ENCODE measurements around the gene PTGIS.

The PTGIS gene

GRCh38 chr20:49464556-49464955, 103.4 kb downstream of the PTGIS start:
- no peak for FAIRE-seq
- DNase-seq (ENCODE audit: insufficient read length): no peak
- TF ChIP-seq POLR2AphosphoS5 (IDR thresholded peaks at IDR 0.05; ENCODE audit: low read depth, low read length): no peak
- no peak for TF ChIP-seq POLR2A (IDR thresholded peaks at IDR 0.05; ENCODE audit: low read depth, low read length)
- no peak for TF ChIP-seq TAF1 (IDR thresholded peaks at IDR 0.05; ENCODE audit: borderline replicate concordance, low read depth, low read length)

GRCh38 chr20:49462626-49463025, 105.3 kb downstream of the PTGIS start:
- no peak for DNase-seq (ENCODE audit: insufficient read length)
- FAIRE-seq: no peak
- no peak for TF ChIP-seq POLR2A (IDR thresholded peaks at IDR 0.05; ENCODE audit: low read depth, low read length)
- TF ChIP-seq POLR2AphosphoS5 (IDR thresholded peaks at IDR 0.05; ENCODE audit: low read depth, low read length): no peak
- no peak for TF ChIP-seq TAF1 (IDR thresholded peaks at IDR 0.05; ENCODE audit: borderline replicate concordance, low read depth, low read length)

- TF ChIP-seq TAF1 (IDR thresholded peaks at IDR 0.05; ENCODE audit: borderline replicate concordance, low read depth, low read length): no peak
- no peak for TF ChIP-seq POLR2A (IDR thresholded peaks at IDR 0.05; ENCODE audit: low read depth, low read length)
- no peak for TF ChIP-seq POLR2AphosphoS5 (IDR thresholded peaks at IDR 0.05; ENCODE audit: low read depth, low read length)
- DNase-seq (ENCODE audit: insufficient read length) (no peak), FAIRE-seq (no peak)
Measured at GRCh38 chr20:49461894-49462620, 105.9 kb downstream of the PTGIS start.

- DNase-seq (ENCODE audit: insufficient read length): no peak
- FAIRE-seq: no peak
- no peak for TF ChIP-seq TAF1 (IDR thresholded peaks at IDR 0.05; ENCODE audit: borderline replicate concordance, low read depth, low read length)
- TF ChIP-seq POLR2A (IDR thresholded peaks at IDR 0.05; ENCODE audit: low read depth, low read length): no peak
- no peak for TF ChIP-seq POLR2AphosphoS5 (IDR thresholded peaks at IDR 0.05; ENCODE audit: low read depth, low read length)
Measured at GRCh38 chr20:49460916-49461315, 107.0 kb downstream of the PTGIS start.

GRCh38 chr20:49460131-49460530, 107.8 kb downstream of the PTGIS start:
- FAIRE-seq: no peak
- TF ChIP-seq POLR2A (IDR thresholded peaks at IDR 0.05; ENCODE audit: low read depth, low read length): no peak
- TF ChIP-seq TAF1 (IDR thresholded peaks at IDR 0.05; ENCODE audit: borderline replicate concordance, low read depth, low read length): no peak
- no peak for TF ChIP-seq POLR2AphosphoS5 (IDR thresholded peaks at IDR 0.05; ENCODE audit: low read depth, low read length)
- DNase-seq (ENCODE audit: insufficient read length): no peak

- no peak for FAIRE-seq
- DNase-seq (ENCODE audit: insufficient read length): no peak
Measured at GRCh38 chr20:49459684-49460083, 108.3 kb downstream of the PTGIS start.

GRCh38 chr20:49457444-49457843, 110.5 kb downstream of the PTGIS start:
- TF ChIP-seq POLR2AphosphoS5 (IDR thresholded peaks at IDR 0.05; ENCODE audit: low read depth, low read length) (no peak), TAF1 (IDR thresholded peaks at IDR 0.05; ENCODE audit: borderline replicate concordance, low read depth, low read length) (no peak), POLR2A (IDR thresholded peaks at IDR 0.05; ENCODE audit: low read depth, low read length) (no peak)
- no peak for FAIRE-seq
- DNase-seq (ENCODE audit: insufficient read length): no peak

More at GRCh38 chr20:49459684-49460083, 108.3 kb downstream of the PTGIS start:
- no peak for TF ChIP-seq POLR2AphosphoS5 (IDR thresholded peaks at IDR 0.05; ENCODE audit: low read depth, low read length)
- no peak for TF ChIP-seq POLR2A (IDR thresholded peaks at IDR 0.05; ENCODE audit: low read depth, low read length)
- TF ChIP-seq TAF1 (IDR thresholded peaks at IDR 0.05; ENCODE audit: borderline replicate concordance, low read depth, low read length): no peak

- DNase-seq (ENCODE audit: insufficient read length) (no peak), FAIRE-seq (no peak)
- TF ChIP-seq POLR2A (IDR thresholded peaks at IDR 0.05; ENCODE audit: low read depth, low read length) (no peak), TAF1 (IDR thresholded peaks at IDR 0.05; ENCODE audit: borderline replicate concordance, low read depth, low read length) (no peak), POLR2AphosphoS5 (IDR thresholded peaks at IDR 0.05; ENCODE audit: low read depth, low read length) (no peak)
Measured at GRCh38 chr20:49456646-49457045, 111.3 kb downstream of the PTGIS start.

- TF ChIP-seq TAF1 (IDR thresholded peaks at IDR 0.05; ENCODE audit: borderline replicate concordance, low read depth, low read length) (no peak), POLR2AphosphoS5 (IDR thresholded peaks at IDR 0.05; ENCODE audit: low read depth, low read length) (no peak), POLR2A (IDR thresholded peaks at IDR 0.05; ENCODE audit: low read depth, low read length) (no peak)
- DNase-seq (ENCODE audit: insufficient read length) (no peak), FAIRE-seq (no peak)
Measured at GRCh38 chr20:49455691-49456090, 112.2 kb downstream of the PTGIS start.
